Epithelial cell of esophagus (primary cell): Measurements from ENCODE around the gene ARF1.
A peak's percentile ranks its signal among the peaks of the same experiment; 100 is the strongest.

Source experiments
- DNase-seq: peaks from one replicate; pipeline ENCODE4 v3.0.0; 2010; ENCODE audit warnings: low read depth
- H3K4me3 ChIP-seq: 2 replicates; pipeline ENCODE4 v1.5.1; 2011; ENCODE audit warnings: mild to moderate bottlenecking, low read length, control low read depth
- CTCF ChIP-seq: IDR thresholded peaks from 2 replicates; pipeline ENCODE4 v1.5.1; 2011; ENCODE audit warnings: low read depth, mild to moderate bottlenecking, low read length, control low read depth, inconsistent platforms; ENCODE audit not compliant: insufficient read depth; ENCODE audit errors: missing control alignments

The ARF1 gene

GRCh38 chr1:228050571-228051231, 31.8 kb upstream of the ARF1 start:
- H3K4me3 ChIP-seq, result no peak overlapping the region
- no peak for DNase-seq
- TF ChIP-seq CTCF, result no peak

GRCh38 chr1:228058172-228058948, 24.1 kb upstream of the ARF1 start:
- DNase-seq, result no peak
- H3K4me3 ChIP-seq, result no peak overlapping the region
- TF ChIP-seq CTCF, result no peak

GRCh38 chr1:228058949-228059633, 23.4 kb upstream of the ARF1 start:
- H3K4me3 ChIP-seq, result peak overlapping the region; percentile 16
- no peak for TF ChIP-seq CTCF
- DNase-seq, result no peak

- no peak for TF ChIP-seq CTCF
- peak; percentile 80 for DNase-seq
- H3K4me3 ChIP-seq, result peak overlapping the region; percentile 42
Observed at GRCh38 chr1:228059634-228060457, 22.7 kb upstream of the ARF1 start.

- peak overlapping the region; percentile 42 for H3K4me3 ChIP-seq
- DNase-seq, result no peak
- no peak for TF ChIP-seq CTCF
Observed at GRCh38 chr1:228060458-228061190, 21.9 kb upstream of the ARF1 start.

- DNase-seq, result no peak
Observed at GRCh38 chr1:228061411-228062084, 21.0 kb upstream of the ARF1 start.

More at GRCh38 chr1:228061411-228062084, 21.0 kb upstream of the ARF1 start:
- no peak overlapping the region for H3K4me3 ChIP-seq
- TF ChIP-seq CTCF, result no peak
